DMS53 treated with DMSO at 0.1 percent for 48 hours (cell line): ENCODE data around the gene LRRC23.

Experiments used
- DNase-seq: peaks from one replicate; lab custom pipeline; 2025; ENCODE audit not compliant: unreplicated experiment; lab: John Stamatoyannopoulos, UW

Gene LRRC23

GRCh38 chr12:6942331-6942665 is 37.7 kb downstream of the LRRC23 start:
- DNase-seq = no peak

- peak; percentile 98 for DNase-seq
Measured at GRCh38 chr12:6943389-6943721, 38.7 kb downstream of the LRRC23 start.

- DNase-seq = peak; percentile 98
Measured at GRCh38 chr12:6943722-6944380, 39.2 kb downstream of the LRRC23 start, which contains the start of the genes C12orf57 and RNU7-1. Gene C12orf57 (plus strand): TSS chr12:6944022. CDS start chr12:6944122, 100 bp downstream. Gene RNU7-1 (plus strand): TSS chr12:6943816.

- DNase-seq = peak; percentile 99
Measured at GRCh38 chr12:6944381-6945186, 40.0 kb downstream of the LRRC23 start.

- DNase-seq = no peak
Measured at GRCh38 chr12:6945613-6946012, 41.0 kb downstream of the LRRC23 start.

GRCh38 chr12:6946033-6946919 is 41.7 kb downstream of the LRRC23 start:
- DNase-seq = peak; percentile 100

- DNase-seq = no peak
Measured at GRCh38 chr12:6946920-6947374, 42.3 kb downstream of the LRRC23 start.

- DNase-seq = no peak
Measured at GRCh38 chr12:6947615-6948014, 43.0 kb downstream of the LRRC23 start.

- no peak for DNase-seq
Measured at GRCh38 chr12:6948873-6949594, 44.4 kb downstream of the LRRC23 start.

GRCh38 chr12:6950401-6950801 is 45.8 kb downstream of the LRRC23 start:
- no peak for DNase-seq

GRCh38 chr12:6950811-6951540 is 46.4 kb downstream of the LRRC23 start, which contains the start of gene PTPN6:
Gene PTPN6 (plus strand): TSS chr12:6951356. CDS start chr12:6951513, 157 bp downstream.
- no peak for DNase-seq

- DNase-seq = no peak
Measured at GRCh38 chr12:6951551-6952120, 47.0 kb downstream of the LRRC23 start.

GRCh38 chr12:6952121-6952862 is 47.7 kb downstream of the LRRC23 start:
- DNase-seq = no peak

- DNase-seq = no peak
Measured at GRCh38 chr12:6952863-6953441, 48.3 kb downstream of the LRRC23 start.

- no peak for DNase-seq
Measured at GRCh38 chr12:6953442-6954315, 49.1 kb downstream of the LRRC23 start.

GRCh38 chr12:6954316-6955107 is 49.9 kb downstream of the LRRC23 start:
- DNase-seq = no peak
